ENCODE measurements around the gene OR5B3. TPM values are rescaled to one million over a fixed set of nuclear protein-coding genes. Genes with fewer than 3 reads are reported as not detected.

Gene OR5B3
- total RNA-seq, 1 experiment from 2014 or later, result not detected

DNA sequence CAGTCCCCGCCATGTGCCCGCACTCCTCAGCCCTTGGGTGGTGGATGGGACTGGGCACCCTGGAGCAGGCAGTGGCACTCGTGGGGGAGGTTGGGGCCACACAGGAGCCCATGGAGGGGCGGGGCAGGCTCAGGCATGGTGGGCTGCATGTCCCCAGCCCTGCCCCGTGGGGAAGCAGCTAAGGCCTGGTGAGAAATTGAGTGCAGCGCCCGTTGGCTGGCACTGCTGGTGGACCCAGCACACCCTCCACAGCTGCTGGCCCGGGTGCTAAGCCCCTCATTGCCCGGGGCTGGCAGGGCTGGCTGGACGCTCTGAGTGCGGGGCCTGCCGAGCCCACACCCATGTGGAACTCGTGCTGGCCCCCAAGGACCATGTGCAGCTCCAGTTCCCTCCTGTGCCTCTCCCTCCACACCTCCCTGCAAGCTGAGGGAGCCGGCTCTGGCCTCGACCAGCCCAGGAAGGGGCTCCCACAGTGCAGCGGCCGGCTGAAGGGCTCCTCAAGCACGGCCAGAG is 16.1 kb downstream of the OR5B3 start (continued):
- TF ChIP-seq SOX15 (CRISPR knock-in tag; IDR thresholded peaks at IDR 0.05), result no peak
- no peak for TF ChIP-seq FOXP1 (CRISPR knock-in tag; IDR thresholded peaks at IDR 0.05; ENCODE audit: borderline replicate concordance)
- TF ChIP-seq, protein P1, sequence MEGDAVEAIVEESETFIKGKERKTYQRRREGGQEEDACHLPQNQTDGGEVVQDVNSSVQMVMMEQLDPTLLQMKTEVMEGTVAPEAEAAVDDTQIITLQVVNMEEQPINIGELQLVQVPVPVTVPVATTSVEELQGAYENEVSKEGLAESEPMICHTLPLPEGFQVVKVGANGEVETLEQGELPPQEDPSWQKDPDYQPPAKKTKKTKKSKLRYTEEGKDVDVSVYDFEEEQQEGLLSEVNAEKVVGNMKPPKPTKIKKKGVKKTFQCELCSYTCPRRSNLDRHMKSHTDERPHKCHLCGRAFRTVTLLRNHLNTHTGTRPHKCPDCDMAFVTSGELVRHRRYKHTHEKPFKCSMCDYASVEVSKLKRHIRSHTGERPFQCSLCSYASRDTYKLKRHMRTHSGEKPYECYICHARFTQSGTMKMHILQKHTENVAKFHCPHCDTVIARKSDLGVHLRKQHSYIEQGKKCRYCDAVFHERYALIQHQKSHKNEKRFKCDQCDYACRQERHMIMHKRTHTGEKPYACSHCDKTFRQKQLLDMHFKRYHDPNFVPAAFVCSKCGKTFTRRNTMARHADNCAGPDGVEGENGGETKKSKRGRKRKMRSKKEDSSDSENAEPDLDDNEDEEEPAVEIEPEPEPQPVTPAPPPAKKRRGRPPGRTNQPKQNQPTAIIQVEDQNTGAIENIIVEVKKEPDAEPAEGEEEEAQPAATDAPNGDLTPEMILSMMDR (IDR thresholded peaks at IDR 0.05), result no peak

DNA sequence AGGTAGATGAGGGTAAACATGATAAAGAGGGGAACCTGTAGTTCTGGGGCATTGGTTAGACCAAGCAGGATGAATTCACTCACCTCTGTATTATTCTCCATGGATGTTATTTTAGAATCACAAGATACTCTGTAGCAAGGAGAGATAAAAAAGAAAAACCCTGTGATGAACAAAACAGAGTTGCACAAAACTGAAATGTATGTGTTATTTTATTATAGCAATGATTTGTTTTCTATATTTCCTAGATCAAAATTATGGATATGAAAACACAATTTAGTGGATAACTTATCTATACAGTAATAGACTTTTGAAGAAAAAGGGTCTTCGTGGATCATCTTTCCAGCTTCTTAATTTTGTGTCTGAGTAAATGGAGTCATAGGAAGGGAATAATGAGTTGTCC is 47.7 kb downstream of the OR5B3 start, which contains the start of gene OR5B17:
Gene OR5B17, minus strand, starts transcription at position 101 of the 400 bp plus-strand sequence. Its CDS starts 0 bp downstream, at position 101.
- ChIA-PET CTCF (no interaction called here), POLR2A (no interaction called here)
- Mint-ChIP-seq H3K27me3 (ENCODE audit: low read depth) (no peaks in the 10 kb centered on the region), H3K9me3 (no peaks in the 10 kb centered on the region), H3K4me3 (no peak within 1 kb of the TSS), H3K36me3 (no peaks in the 10 kb centered on the region), H3K4me1 (no peaks in the 10 kb centered on the region), H3K27ac (no peak within 1 kb of the TSS)
- ATAC-seq (no peak), DNase-seq (ENCODE audit: low spot score) (no peak)
- TF ChIP-seq, protein P2, sequence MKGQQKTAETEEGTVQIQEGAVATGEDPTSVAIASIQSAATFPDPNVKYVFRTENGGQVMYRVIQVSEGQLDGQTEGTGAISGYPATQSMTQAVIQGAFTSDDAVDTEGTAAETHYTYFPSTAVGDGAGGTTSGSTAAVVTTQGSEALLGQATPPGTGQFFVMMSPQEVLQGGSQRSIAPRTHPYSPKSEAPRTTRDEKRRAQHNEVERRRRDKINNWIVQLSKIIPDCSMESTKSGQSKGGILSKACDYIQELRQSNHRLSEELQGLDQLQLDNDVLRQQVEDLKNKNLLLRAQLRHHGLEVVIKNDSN (CRISPR knock-in tag; IDR thresholded peaks at IDR 0.05), result no peak
- TF ChIP-seq TCF7 (CRISPR knock-in tag; IDR thresholded peaks at IDR 0.05; ENCODE audit: low read depth), result no peak
- TF ChIP-seq, protein P3, sequence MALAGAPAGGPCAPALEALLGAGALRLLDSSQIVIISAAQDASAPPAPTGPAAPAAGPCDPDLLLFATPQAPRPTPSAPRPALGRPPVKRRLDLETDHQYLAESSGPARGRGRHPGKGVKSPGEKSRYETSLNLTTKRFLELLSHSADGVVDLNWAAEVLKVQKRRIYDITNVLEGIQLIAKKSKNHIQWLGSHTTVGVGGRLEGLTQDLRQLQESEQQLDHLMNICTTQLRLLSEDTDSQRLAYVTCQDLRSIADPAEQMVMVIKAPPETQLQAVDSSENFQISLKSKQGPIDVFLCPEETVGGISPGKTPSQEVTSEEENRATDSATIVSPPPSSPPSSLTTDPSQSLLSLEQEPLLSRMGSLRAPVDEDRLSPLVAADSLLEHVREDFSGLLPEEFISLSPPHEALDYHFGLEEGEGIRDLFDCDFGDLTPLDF (CRISPR knock-in tag; IDR thresholded peaks at IDR 0.05), result no peak
- no peak for TF ChIP-seq TEAD4 (CRISPR knock-in tag; IDR thresholded peaks at IDR 0.05)
- no peak for TF ChIP-seq FOXJ3 (CRISPR knock-in tag; IDR thresholded peaks at IDR 0.05; ENCODE audit: borderline replicate concordance)
- no peak for TF ChIP-seq JAZF1 (CRISPR knock-in tag; IDR thresholded peaks at IDR 0.05)
- no peak for TF ChIP-seq TP53 (CRISPR knock-in tag; IDR thresholded peaks at IDR 0.05)
- no peak for TF ChIP-seq GABPB1 (CRISPR knock-in tag; IDR thresholded peaks at IDR 0.05)
- TF ChIP-seq, protein P1 (IDR thresholded peaks at IDR 0.05), result no peak
- TF ChIP-seq PRRX2 (CRISPR knock-in tag; IDR thresholded peaks at IDR 0.05), result no peak
- TF ChIP-seq, protein P4, sequence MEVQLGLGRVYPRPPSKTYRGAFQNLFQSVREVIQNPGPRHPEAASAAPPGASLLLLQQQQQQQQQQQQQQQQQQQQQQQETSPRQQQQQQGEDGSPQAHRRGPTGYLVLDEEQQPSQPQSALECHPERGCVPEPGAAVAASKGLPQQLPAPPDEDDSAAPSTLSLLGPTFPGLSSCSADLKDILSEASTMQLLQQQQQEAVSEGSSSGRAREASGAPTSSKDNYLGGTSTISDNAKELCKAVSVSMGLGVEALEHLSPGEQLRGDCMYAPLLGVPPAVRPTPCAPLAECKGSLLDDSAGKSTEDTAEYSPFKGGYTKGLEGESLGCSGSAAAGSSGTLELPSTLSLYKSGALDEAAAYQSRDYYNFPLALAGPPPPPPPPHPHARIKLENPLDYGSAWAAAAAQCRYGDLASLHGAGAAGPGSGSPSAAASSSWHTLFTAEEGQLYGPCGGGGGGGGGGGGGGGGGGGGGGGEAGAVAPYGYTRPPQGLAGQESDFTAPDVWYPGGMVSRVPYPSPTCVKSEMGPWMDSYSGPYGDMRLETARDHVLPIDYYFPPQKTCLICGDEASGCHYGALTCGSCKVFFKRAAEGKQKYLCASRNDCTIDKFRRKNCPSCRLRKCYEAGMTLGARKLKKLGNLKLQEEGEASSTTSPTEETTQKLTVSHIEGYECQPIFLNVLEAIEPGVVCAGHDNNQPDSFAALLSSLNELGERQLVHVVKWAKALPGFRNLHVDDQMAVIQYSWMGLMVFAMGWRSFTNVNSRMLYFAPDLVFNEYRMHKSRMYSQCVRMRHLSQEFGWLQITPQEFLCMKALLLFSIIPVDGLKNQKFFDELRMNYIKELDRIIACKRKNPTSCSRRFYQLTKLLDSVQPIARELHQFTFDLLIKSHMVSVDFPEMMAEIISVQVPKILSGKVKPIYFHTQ (CRISPR knock-in tag; IDR thresholded peaks at IDR 0.05), result no peak
- TF ChIP-seq, protein P5, sequence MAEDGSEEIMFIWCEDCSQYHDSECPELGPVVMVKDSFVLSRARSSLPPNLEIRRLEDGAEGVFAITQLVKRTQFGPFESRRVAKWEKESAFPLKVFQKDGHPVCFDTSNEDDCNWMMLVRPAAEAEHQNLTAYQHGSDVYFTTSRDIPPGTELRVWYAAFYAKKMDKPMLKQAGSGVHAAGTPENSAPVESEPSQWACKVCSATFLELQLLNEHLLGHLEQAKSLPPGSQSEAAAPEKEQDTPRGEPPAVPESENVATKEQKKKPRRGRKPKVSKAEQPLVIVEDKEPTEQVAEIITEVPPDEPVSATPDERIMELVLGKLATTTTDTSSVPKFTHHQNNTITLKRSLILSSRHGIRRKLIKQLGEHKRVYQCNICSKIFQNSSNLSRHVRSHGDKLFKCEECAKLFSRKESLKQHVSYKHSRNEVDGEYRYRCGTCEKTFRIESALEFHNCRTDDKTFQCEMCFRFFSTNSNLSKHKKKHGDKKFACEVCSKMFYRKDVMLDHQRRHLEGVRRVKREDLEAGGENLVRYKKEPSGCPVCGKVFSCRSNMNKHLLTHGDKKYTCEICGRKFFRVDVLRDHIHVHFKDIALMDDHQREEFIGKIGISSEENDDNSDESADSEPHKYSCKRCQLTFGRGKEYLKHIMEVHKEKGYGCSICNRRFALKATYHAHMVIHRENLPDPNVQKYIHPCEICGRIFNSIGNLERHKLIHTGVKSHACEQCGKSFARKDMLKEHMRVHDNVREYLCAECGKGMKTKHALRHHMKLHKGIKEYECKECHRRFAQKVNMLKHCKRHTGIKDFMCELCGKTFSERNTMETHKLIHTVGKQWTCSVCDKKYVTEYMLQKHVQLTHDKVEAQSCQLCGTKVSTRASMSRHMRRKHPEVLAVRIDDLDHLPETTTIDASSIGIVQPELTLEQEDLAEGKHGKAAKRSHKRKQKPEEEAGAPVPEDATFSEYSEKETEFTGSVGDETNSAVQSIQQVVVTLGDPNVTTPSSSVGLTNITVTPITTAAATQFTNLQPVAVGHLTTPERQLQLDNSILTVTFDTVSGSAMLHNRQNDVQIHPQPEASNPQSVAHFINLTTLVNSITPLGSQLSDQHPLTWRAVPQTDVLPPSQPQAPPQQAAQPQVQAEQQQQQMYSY (CRISPR knock-in tag; IDR thresholded peaks at IDR 0.05), result no peak
- no peak for TF ChIP-seq EMX1 (CRISPR knock-in tag; IDR thresholded peaks at IDR 0.05)
- TF ChIP-seq SOX15 (CRISPR knock-in tag; IDR thresholded peaks at IDR 0.05), result no peak
- TF ChIP-seq ATF1 (CRISPR knock-in tag; IDR thresholded peaks at IDR 0.05), result no peak
- TF ChIP-seq NFATC4 (CRISPR knock-in tag; IDR thresholded peaks at IDR 0.05), result no peak
- TF ChIP-seq RORB (CRISPR knock-in tag; IDR thresholded peaks at IDR 0.05), result no peak
- TF ChIP-seq ZNF263 (CRISPR knock-in tag; IDR thresholded peaks at IDR 0.05; ENCODE audit: low read depth), result no peak

All from WTC11 (cell line).